Measurements from ENCODE around the gene CENPH. TPM values are rescaled to one million over a fixed set of nuclear protein-coding genes. Genes with fewer than 3 reads are reported as not detected.

The CENPH gene
- total and polyA plus RNA-seq, 4 donors: 0.33 to 14.6 (median 0.77) TPM

- H3K27ac ChIP-seq (ENCODE audit: low read depth in 1 of 2, low read length in 2 of 2): no peak overlapping the region
- peak in 1 of 2 donors; percentile 31 for TF ChIP-seq RXRA (IDR thresholded peaks at IDR 0.05)
- no peak for TF ChIP-seq SP1 (IDR thresholded peaks at IDR 0.05)
- TF ChIP-seq HNF4A (conservative IDR thresholded peaks at IDR 0.05): peak in 1 of 2 donors; percentile 13
- no peak for TF ChIP-seq FOXA2 (IDR thresholded peaks at IDR 0.05)
- peak in 1 of 2 donors; percentile 63 for TF ChIP-seq JUND (IDR thresholded peaks at IDR 0.05)
- no peaks in the 10 kb centered on the region for H3K36me3 ChIP-seq (ENCODE audit: control insufficient read depth in 4 of 4, insufficient read depth in 3 of 4, low read depth in 1 of 4, low read length in 3 of 4)
- WGBS: 93% methylated on average over 5 of the region's 5 CpGs
- no peaks in the 10 kb centered on the region for H3K4me1 ChIP-seq (ENCODE audit: control insufficient read depth in 4 of 4, insufficient read depth in 4 of 4, low read length in 3 of 4)
- no peak overlapping the region for H3K9ac ChIP-seq (ENCODE audit: low read depth in 1 of 2, low read length in 2 of 2)
- DNase-seq (ENCODE audit: low spot score): no peak
- H3K27me3 ChIP-seq (ENCODE audit: control insufficient read depth in 4 of 4, insufficient read depth in 4 of 4, low read length in 3 of 4): no peaks in the 10 kb centered on the region
- no peak overlapping the region for H3K4me3 ChIP-seq (ENCODE audit: low read depth in 1 of 3, low read length in 3 of 3)
- no peaks in the 10 kb centered on the region for H3K9me3 ChIP-seq (ENCODE audit: control insufficient read depth in 4 of 4, low read length in 3 of 4)
These were observed 17.3 kb downstream of the CENPH start for GRCh38 chr5:69206528-69207190.

DNA sequence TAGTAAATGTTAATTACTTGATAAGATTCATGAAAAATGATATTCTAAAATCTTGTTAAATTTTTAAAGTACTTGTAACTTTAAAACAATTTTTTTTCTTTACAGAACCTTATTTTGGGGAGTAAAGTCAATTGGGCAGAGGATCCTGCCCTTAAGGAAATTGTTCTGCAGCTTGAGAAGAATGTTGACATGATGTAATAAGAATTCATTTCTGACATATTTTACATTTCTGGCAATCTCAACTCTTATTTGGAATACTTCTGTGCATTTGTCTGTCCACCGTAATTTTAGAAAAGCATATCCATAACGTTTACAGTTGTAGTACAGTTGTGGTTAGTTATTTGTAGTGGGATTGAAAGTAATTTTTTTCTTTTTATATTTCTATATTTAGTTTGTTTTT, 20.2 kb downstream of the CENPH start:
- Histone ChIP-seq H3K4me3 (ENCODE audit: low read depth in 1 of 3, low read length in 3 of 3) (no peak overlapping the region), H3K36me3 (ENCODE audit: control insufficient read depth in 4 of 4, insufficient read depth in 3 of 4, low read depth in 1 of 4, low read length in 3 of 4) (no peaks in the 10 kb centered on the region), H3K4me1 (ENCODE audit: control insufficient read depth in 4 of 4, insufficient read depth in 4 of 4, low read length in 3 of 4) (no peaks in the 10 kb centered on the region), H3K9ac (ENCODE audit: low read depth in 1 of 2, low read length in 2 of 2) (no peak overlapping the region), H3K27me3 (ENCODE audit: control insufficient read depth in 4 of 4, insufficient read depth in 4 of 4, low read length in 3 of 4) (no peaks in the 10 kb centered on the region), H3K9me3 (ENCODE audit: control insufficient read depth in 4 of 4, low read length in 3 of 4) (no peaks in the 10 kb centered on the region), H3K27ac (ENCODE audit: low read depth in 1 of 2, low read length in 2 of 2) (no peak overlapping the region)
- no peak for DNase-seq (ENCODE audit: low spot score)
- TF ChIP-seq TAF1 (conservative IDR thresholded peaks at IDR 0.05): no peak
- WGBS: 94% methylated on average over 2 of the region's 2 CpGs

DNA sequence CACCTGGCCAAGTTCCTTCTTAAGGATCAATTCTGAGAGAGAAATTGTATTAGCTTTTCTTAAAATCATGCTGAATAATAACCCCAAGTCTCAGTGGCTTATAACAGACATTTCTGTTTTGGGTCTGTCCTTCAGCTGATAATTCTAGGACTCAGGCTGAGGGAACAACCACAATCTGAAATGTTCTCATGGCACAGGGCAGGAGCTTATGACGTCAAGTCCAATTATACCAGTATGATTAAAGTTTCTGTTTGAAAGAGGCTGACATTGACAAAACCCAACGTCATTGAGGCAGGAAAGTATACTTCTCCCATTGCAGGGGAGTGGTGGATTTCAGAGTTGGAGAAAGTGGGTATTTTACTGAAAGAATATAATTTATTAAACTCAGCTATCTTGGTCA, 21.8 kb downstream of the CENPH start:
- Histone ChIP-seq H3K9me3 (ENCODE audit: control insufficient read depth in 4 of 4, low read length in 3 of 4) (no peaks in the 10 kb centered on the region), H3K27me3 (ENCODE audit: control insufficient read depth in 4 of 4, insufficient read depth in 4 of 4, low read length in 3 of 4) (no peaks in the 10 kb centered on the region), H3K4me1 (ENCODE audit: control insufficient read depth in 4 of 4, insufficient read depth in 4 of 4, low read length in 3 of 4) (no peaks in the 10 kb centered on the region), H3K27ac (ENCODE audit: low read depth in 1 of 2, low read length in 2 of 2) (no peak overlapping the region), H3K36me3 (ENCODE audit: control insufficient read depth in 4 of 4, insufficient read depth in 3 of 4, low read depth in 1 of 4, low read length in 3 of 4) (no peaks in the 10 kb centered on the region), H3K4me3 (ENCODE audit: low read depth in 1 of 3, low read length in 3 of 3) (no peak overlapping the region), H3K9ac (ENCODE audit: low read depth in 1 of 2, low read length in 2 of 2) (no peak overlapping the region)
- no peak for DNase-seq (ENCODE audit: low spot score)
- WGBS: 91% methylated on average over 2 of the region's 2 CpGs
- TF ChIP-seq NR2F2 (IDR thresholded peaks at IDR 0.05): no peak
- TF ChIP-seq REST (IDR thresholded peaks at IDR 0.05): no peak

- H3K9me3 ChIP-seq (ENCODE audit: control insufficient read depth in 4 of 4, low read length in 3 of 4): no peaks in the 10 kb centered on the region
- H3K9ac ChIP-seq (ENCODE audit: low read depth in 1 of 2, low read length in 2 of 2): no peak overlapping the region
- no peak overlapping the region for H3K4me3 ChIP-seq (ENCODE audit: low read depth in 1 of 3, low read length in 3 of 3)
- H3K27ac ChIP-seq (ENCODE audit: low read depth in 1 of 2, low read length in 2 of 2): no peak overlapping the region
- 91% methylated on average over 2 of the region's 2 CpGs for WGBS
- H3K4me1 ChIP-seq (ENCODE audit: control insufficient read depth in 4 of 4, insufficient read depth in 4 of 4, low read length in 3 of 4): peaks cover 0 to 2% (median 0%) of the 10 kb centered on the region in 4 donors
- DNase-seq (ENCODE audit: low spot score): no peak
- H3K36me3 ChIP-seq (ENCODE audit: control insufficient read depth in 4 of 4, insufficient read depth in 3 of 4, low read depth in 1 of 4, low read length in 3 of 4): no peaks in the 10 kb centered on the region
- no peaks in the 10 kb centered on the region for H3K27me3 ChIP-seq (ENCODE audit: control insufficient read depth in 4 of 4, insufficient read depth in 4 of 4, low read length in 3 of 4)
- no peak for TF ChIP-seq SP1 (IDR thresholded peaks at IDR 0.05)
- no peak for TF ChIP-seq TAF1 (conservative IDR thresholded peaks at IDR 0.05)
- no peak for TF ChIP-seq FOXA1 (IDR thresholded peaks at IDR 0.05)
- no peak for TF ChIP-seq REST (IDR thresholded peaks at IDR 0.05)
- TF ChIP-seq, protein P1, sequence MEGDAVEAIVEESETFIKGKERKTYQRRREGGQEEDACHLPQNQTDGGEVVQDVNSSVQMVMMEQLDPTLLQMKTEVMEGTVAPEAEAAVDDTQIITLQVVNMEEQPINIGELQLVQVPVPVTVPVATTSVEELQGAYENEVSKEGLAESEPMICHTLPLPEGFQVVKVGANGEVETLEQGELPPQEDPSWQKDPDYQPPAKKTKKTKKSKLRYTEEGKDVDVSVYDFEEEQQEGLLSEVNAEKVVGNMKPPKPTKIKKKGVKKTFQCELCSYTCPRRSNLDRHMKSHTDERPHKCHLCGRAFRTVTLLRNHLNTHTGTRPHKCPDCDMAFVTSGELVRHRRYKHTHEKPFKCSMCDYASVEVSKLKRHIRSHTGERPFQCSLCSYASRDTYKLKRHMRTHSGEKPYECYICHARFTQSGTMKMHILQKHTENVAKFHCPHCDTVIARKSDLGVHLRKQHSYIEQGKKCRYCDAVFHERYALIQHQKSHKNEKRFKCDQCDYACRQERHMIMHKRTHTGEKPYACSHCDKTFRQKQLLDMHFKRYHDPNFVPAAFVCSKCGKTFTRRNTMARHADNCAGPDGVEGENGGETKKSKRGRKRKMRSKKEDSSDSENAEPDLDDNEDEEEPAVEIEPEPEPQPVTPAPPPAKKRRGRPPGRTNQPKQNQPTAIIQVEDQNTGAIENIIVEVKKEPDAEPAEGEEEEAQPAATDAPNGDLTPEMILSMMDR (IDR thresholded peaks at IDR 0.05; ENCODE audit: low read depth, low read length, missing input control): no peak
- no peak for TF ChIP-seq GABPA (IDR thresholded peaks at IDR 0.05 in 1 of 2, conservative IDR thresholded peaks at IDR 0.05 in 1 of 2)
- no peak for TF ChIP-seq MAX (IDR thresholded peaks at IDR 0.05)
These were observed 22.6 kb downstream of the CENPH start for GRCh38 chr5:69212022-69212421.

Measured in liver (tissue), 9 donors.